PC-3 (cell line): Measurements from ENCODE around the gene TEDC1. TPM values are rescaled to one million over a fixed set of nuclear protein-coding genes. Genes with fewer than 3 reads are reported as not detected.

ENCODE experiments used
- ATAC-seq: fragments of 200-7000 bp; cut with Tn5 transposase; 2 replicates; pipeline ENCODE4 v1.9.1; 2020; ENCODE audit warnings: mild to moderate bottlenecking, moderate library complexity
- BruUV-seq: library from RNA; stranded (reverse); fragments of 400-500 nt; replicated peaks from 2 replicates; lab custom pipeline; 2021; lab: Mats Ljungman, UMichigan
- CTCF ChIA-PET: fragments of 300-600 bp; sonication (Branson Sonifier 250); formaldehyde crosslinking; loops from one replicate; lab custom pipeline; 2022; ENCODE audit warnings: antibody characterized with exemption; lab: Charles Lee
- POLR2A ChIA-PET: fragments of 300-600 bp; sonication (Branson Sonifier 250); formaldehyde crosslinking; loops from one replicate; lab custom pipeline; 2022; ENCODE audit warnings: antibody characterized with exemption; ENCODE audit not compliant: unreplicated experiment; lab: Charles Lee
- DNase-seq: peaks from one replicate; pipeline ENCODE4 v3.0.0-alpha.2; 2015
- H2AFZ ChIP-seq: fragments of 300-600 bp; sonication (generic); 2 replicates; pipeline ENCODE4 v1.6.0; 2016; ENCODE audit warnings: antibody characterized with exemption, low read length
- H3F3A ChIP-seq: fragments of 300-600 bp; sonication (generic); one replicate; pipeline ENCODE4 v1.6.0; 2017; ENCODE audit warnings: antibody characterized with exemption, low read length, control low read depth, mild to moderate bottlenecking; ENCODE audit not compliant: unreplicated experiment
- H3K27ac ChIP-seq: fragments of 300-600 bp; sonication (generic); 2 replicates; pipeline ENCODE4 v1.5.1; 2016; ENCODE audit warnings: mild to moderate bottlenecking, low read length
- H3K27me3 ChIP-seq: fragments of 300-600 bp; sonication (generic); 2 replicates; pipeline ENCODE4 v1.6.1; 2016; ENCODE audit warnings: low read length, mixed read lengths
- H3K36me3 ChIP-seq: fragments of 300-600 bp; sonication (generic); 2 replicates; pipeline ENCODE4 v1.6.1; 2016; ENCODE audit warnings: low read depth, mixed run types, low read length, mixed read lengths
- H3K4me1 ChIP-seq: fragments of 300-600 bp; sonication (generic); 2 replicates; pipeline ENCODE4 v1.5.1; 2016; ENCODE audit warnings: low read length; ENCODE audit not compliant: insufficient read depth
- H3K4me2 ChIP-seq: fragments of 300-600 bp; sonication (generic); 2 replicates; pipeline ENCODE4 v1.6.0; 2016; ENCODE audit warnings: low read length
- H3K4me3 ChIP-seq: fragments of 300-600 bp; sonication (generic); 2 replicates; pipeline ENCODE4 v1.5.1; 2016; ENCODE audit warnings: mild to moderate bottlenecking, low read length, mixed read lengths
- H3K79me2 ChIP-seq: fragments of 300-600 bp; sonication (generic); 2 replicates; pipeline ENCODE4 v1.6.1; 2017; ENCODE audit warnings: low read length, mixed read lengths
- H3K9ac ChIP-seq: fragments of 300-600 bp; sonication (generic); 2 replicates; pipeline ENCODE4 v1.6.0; 2016; ENCODE audit warnings: mild to moderate bottlenecking, low read length
- H3K9me2 ChIP-seq: fragments of 300-600 bp; sonication (generic); replicated peaks from 2 replicates; pipeline ENCODE4 v1.6.1; 2016; ENCODE audit warnings: mixed run types, low read length, mixed read lengths
- H3K9me3 ChIP-seq: fragments of 300-600 bp; sonication (generic); 2 replicates; pipeline ENCODE4 v1.6.1; 2016; ENCODE audit warnings: low read length, mixed read lengths
- H4K20me1 ChIP-seq: fragments of 300-600 bp; sonication (generic); 2 replicates; pipeline ENCODE4 v1.6.1; 2016; ENCODE audit warnings: low read length, mixed read lengths
- EZH2 ChIP-seq: fragments of 300-600 bp; sonication (generic); IDR thresholded peaks from one replicate; pipeline ENCODE4 v1.6.1; 2017; ENCODE audit warnings: antibody characterized with exemption, mild to moderate bottlenecking, low read length; ENCODE audit not compliant: unreplicated experiment
- EZH2phosphoT487 ChIP-seq: fragments of 300-600 bp; sonication (generic); IDR thresholded peaks from 2 replicates; pipeline ENCODE4 v1.6.1; 2018; ENCODE audit warnings: mild to moderate bottlenecking, antibody characterized with exemption, low read length, borderline replicate concordance
- intact Hi-C: fragments of 100-400 bp; cut with micrococcal nuclease; formaldehyde crosslinking; loops from 2 replicates; pipeline ENCODE4 v1.9.0; 2023
- total RNA-seq: library from RNA; depleted of rRNA; stranded (reverse); fragments of >200 nt; gene quantifications from 2 replicates; pipeline ENCODE4 v1.2.3, GENCODE V29; 2014
- TF ChIP-seq, protein P1 (sequence below): fragments of 300-600 bp; sonication (generic); conservative IDR thresholded peaks from 2 replicates; pipeline ENCODE4 v1.5.1; 2017; ENCODE audit warnings: antibody characterized with exemption, low read depth, mild to moderate bottlenecking, low read length

TEDC1 gene
- total RNA-seq, 1 experiment from 2014 or later: 66.7 TPM

DNA sequence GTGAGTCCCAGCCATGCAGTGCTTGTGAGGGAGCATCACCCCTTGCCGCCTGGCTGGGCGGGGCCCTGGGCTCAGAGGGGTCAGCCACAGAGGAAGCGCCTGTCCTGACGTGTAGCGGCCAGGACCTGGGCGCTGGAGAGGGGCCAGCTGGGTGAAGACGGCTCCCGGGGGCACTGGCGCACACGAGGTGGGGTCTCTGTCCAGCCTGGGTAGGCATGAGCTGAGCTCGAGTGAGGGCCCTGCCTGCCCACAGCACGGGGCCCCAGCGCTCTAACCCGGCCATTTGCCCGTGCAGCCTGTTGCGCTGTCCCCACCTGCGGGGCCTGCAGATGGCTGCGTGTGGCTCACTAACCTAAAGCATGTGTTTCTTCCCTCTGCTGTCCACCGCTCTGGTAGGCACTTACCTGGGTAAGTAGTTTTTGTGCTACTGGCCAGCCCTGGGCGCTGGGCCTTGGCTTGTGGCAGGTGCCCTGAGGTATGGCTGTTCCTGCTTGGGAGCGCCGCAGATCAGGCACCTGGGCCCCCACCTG is 23.0 kb upstream of the TEDC1 start:
- CTCF ChIA-PET: no interaction called here
- DNase-seq: no peak

DNA sequence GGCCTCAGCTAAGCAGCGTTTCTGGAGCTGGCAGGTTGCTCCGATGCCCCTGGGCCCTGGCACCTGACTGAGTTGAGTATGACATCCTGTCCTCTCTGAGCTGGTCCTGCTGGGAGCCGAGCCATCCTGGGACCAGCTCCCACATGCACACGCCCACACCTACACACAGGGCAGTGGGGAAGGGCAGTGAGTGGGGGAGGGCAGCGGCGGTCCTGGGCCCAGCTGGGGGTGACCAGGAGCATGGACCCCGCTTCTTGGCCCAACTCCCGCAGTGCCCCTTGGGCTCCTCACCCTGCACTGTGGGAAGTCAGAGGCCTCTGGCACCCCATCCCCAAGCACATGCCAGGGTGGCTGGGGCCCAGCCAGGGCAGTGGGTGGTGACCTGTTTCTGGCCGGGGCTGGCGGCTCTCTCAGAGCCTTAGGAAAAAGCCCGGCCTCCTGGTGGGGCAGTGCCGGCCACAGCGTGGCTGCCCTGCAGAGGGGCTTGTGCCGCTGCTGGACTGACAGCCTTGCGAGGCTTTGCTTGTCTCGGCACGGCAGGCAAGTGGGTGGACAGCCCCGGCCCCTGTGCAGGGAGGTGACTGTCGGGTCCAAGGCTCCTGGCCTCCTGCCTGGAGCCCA is 22.3 kb upstream of the TEDC1 start:
- H3K9me3 ChIP-seq: no peaks in the 10 kb centered on the region
- no peaks in the 10 kb centered on the region for H3K9me2 ChIP-seq
- POLR2A ChIA-PET: no interaction called here
- H3F3A ChIP-seq: no peaks in the 10 kb centered on the region
- H3K4me2 ChIP-seq: no peak overlapping the region
- H3K27ac ChIP-seq: no peak overlapping the region
- TF ChIP-seq, protein P1, sequence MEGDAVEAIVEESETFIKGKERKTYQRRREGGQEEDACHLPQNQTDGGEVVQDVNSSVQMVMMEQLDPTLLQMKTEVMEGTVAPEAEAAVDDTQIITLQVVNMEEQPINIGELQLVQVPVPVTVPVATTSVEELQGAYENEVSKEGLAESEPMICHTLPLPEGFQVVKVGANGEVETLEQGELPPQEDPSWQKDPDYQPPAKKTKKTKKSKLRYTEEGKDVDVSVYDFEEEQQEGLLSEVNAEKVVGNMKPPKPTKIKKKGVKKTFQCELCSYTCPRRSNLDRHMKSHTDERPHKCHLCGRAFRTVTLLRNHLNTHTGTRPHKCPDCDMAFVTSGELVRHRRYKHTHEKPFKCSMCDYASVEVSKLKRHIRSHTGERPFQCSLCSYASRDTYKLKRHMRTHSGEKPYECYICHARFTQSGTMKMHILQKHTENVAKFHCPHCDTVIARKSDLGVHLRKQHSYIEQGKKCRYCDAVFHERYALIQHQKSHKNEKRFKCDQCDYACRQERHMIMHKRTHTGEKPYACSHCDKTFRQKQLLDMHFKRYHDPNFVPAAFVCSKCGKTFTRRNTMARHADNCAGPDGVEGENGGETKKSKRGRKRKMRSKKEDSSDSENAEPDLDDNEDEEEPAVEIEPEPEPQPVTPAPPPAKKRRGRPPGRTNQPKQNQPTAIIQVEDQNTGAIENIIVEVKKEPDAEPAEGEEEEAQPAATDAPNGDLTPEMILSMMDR: no peak
- TF ChIP-seq EZH2phosphoT487 (no peak), EZH2 (no peak)
- DNase-seq (no peak), ATAC-seq (no peak)
- peaks cover 19% of the 10 kb centered on the region for H3K4me1 ChIP-seq
- H3K36me3 ChIP-seq: no peaks in the 10 kb centered on the region
- intact Hi-C loops: no loop called here
- no peak overlapping the region for H3K4me3 ChIP-seq
- H3K9ac ChIP-seq: no peak overlapping the region
- no peaks in the 10 kb centered on the region for H3K79me2 ChIP-seq
- no peaks in the 10 kb centered on the region for H3K27me3 ChIP-seq
- CTCF ChIA-PET: no interaction called here
- no peak overlapping the region for H2AFZ ChIP-seq
- no TSS peak for BruUV-seq
- H4K20me1 ChIP-seq: no peaks in the 10 kb centered on the region

More for the DNA sequence above, 23.0 kb upstream of the TEDC1 start:
- BruUV-seq: no TSS peak
- H2AFZ ChIP-seq: no peak overlapping the region
- H3K79me2 ChIP-seq: no peaks in the 10 kb centered on the region
- H3K9ac ChIP-seq: no peak overlapping the region
- TF ChIP-seq EZH2phosphoT487 (no peak), EZH2 (no peak)
- TF ChIP-seq, protein P1: no peak
- POLR2A ChIA-PET: interaction anchor here (0.5 kb wide), 1 partner anchor 167 kb away, joined by 9 read pairs; the partner anchor contains the start of gene BRF1
- H3K4me2 ChIP-seq: no peak overlapping the region
- intact Hi-C loops: no loop called here
- H3K36me3 ChIP-seq: no peaks in the 10 kb centered on the region
- no peak for ATAC-seq
- no peaks in the 10 kb centered on the region for H4K20me1 ChIP-seq
- H3K4me1 ChIP-seq: peaks cover 12% of the 10 kb centered on the region; the same call in 1 of the 2 replicates
- H3K4me3 ChIP-seq: no peak overlapping the region
- H3K27ac ChIP-seq: no peak overlapping the region
- H3K27me3 ChIP-seq: no peaks in the 10 kb centered on the region
- H3K9me2 ChIP-seq: no peaks in the 10 kb centered on the region
- no peaks in the 10 kb centered on the region for H3K9me3 ChIP-seq
- H3F3A ChIP-seq: no peaks in the 10 kb centered on the region
